ENCODE results near the gene SHF.

- TF ChIP-seq CTCF (IDR thresholded peaks at IDR 0.05) (no peak), POLR2A (IDR thresholded peaks at IDR 0.05) (no peak)
Measured at GRCh38 chr15:45132844-45133560, 54.8 kb downstream of the SHF start.
